Fibroblast of villous mesenchyme (primary cell): ENCODE measurements around the gene CAMK2D. TPM values are rescaled to one million over a fixed set of nuclear protein-coding genes. Genes with fewer than 3 reads are reported as not detected.

Experiments used
- DNase-seq: peaks from one replicate; pipeline ENCODE4 v3.0.0-alpha.2; 2010; ENCODE audit warnings: low read depth
- H3K4me3 ChIP-seq: 2 replicates; pipeline ENCODE4 v1.5.1; 2011; ENCODE audit warnings: low read depth, mild to moderate bottlenecking, low read length
- total RNA-seq: library from RNA; depleted of rRNA; stranded (reverse); fragments of >200 nt; gene quantifications from 2 replicates; pipeline ENCODE4 v1.2.3, GENCODE V29; 2012
- TF ChIP-seq, protein P1 (sequence below): IDR thresholded peaks from 2 replicates; pipeline ENCODE4 v1.5.1; 2012; ENCODE audit warnings: low read depth, mild to moderate bottlenecking, low read length; ENCODE audit not compliant: insufficient read depth

CAMK2D gene
- total RNA-seq, 1 donor: 161 TPM

DNA sequence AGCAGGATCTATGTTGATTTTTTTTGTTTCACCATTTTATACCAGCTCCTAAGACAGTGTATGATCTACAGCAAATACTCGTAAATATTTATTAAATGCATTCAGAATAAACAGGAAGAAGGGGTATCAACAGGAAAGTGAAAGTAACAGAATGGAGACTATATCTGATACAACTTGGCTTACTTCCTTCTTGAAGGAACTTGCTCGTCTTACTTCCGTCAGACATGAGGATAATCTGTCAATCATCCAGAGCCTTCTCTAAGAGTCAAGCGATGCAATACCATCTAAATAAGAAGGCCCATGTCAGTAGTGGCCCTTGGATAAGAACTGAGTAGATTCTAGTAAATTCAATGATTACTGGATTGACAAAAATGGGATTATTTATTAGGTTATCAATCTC, 84.2 kb downstream of the CAMK2D start:
- DNase-seq: no peak
- TF ChIP-seq, protein P1, sequence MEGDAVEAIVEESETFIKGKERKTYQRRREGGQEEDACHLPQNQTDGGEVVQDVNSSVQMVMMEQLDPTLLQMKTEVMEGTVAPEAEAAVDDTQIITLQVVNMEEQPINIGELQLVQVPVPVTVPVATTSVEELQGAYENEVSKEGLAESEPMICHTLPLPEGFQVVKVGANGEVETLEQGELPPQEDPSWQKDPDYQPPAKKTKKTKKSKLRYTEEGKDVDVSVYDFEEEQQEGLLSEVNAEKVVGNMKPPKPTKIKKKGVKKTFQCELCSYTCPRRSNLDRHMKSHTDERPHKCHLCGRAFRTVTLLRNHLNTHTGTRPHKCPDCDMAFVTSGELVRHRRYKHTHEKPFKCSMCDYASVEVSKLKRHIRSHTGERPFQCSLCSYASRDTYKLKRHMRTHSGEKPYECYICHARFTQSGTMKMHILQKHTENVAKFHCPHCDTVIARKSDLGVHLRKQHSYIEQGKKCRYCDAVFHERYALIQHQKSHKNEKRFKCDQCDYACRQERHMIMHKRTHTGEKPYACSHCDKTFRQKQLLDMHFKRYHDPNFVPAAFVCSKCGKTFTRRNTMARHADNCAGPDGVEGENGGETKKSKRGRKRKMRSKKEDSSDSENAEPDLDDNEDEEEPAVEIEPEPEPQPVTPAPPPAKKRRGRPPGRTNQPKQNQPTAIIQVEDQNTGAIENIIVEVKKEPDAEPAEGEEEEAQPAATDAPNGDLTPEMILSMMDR: no peak
- no peak overlapping the region for H3K4me3 ChIP-seq

DNA sequence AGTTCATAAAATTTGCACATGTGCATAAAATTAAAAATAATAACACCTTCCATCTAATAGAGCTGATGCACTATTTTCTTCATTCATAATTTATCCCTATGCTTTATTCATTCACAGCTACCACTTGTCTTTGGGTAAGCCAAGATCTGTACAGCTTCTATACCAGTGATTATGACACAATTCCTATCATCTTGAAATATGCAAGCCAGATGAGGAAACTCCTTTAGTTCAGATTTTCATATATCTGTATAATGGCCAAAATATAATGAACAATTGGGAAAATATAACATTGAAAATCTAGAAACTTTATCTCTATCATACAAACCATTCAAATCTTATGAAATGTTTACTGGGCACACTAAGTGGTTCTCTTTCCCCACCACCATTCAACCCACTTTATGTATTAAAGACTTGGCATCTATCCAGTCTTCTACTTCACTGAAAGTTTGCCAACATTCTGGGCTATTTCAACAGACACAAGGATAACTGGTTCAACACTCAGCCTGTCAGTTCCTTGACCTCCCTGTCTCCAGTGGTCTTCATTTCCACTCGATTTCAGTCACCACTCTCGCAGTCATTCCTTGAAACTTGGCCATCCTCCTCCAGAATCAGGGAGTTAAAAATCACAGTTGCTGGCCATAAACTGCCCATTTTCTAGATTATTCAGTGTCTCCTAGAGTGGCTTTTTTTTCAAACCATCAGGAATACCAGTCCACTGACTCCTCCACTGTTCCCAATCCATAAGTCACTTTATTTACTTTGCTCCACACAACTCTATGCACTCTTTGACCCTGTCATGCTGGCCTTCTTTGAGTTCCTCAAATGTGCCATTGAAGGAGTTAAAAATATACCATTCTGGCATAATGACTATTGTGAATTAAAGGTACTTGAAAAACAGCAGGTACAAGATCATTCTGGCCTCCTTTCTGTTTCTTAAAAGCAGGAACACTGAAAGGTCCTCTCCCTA, 85.5 kb downstream of the CAMK2D start:
- TF ChIP-seq, protein P1: no peak
- DNase-seq: peak; percentile 36
- H3K4me3 ChIP-seq: no peak overlapping the region

DNA sequence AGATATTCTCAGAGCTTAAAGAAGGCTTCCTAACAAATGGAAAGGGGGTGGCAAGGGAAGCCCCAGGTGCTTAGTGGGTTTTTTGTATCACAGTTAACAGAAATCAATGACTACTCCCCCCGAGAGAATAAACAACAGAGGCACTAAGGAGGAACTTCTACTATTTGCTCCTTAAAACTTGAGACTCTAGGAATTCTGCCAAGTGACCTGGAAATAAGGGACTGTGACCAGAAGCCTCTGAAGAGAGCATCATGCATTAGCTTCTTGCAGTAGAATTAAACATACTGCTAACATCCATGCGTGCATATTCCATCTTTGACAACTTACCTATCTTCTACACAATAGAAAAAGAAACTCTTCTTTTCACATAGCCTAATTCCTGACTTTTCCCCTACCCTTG, 86.8 kb downstream of the CAMK2D start:
- no peak for DNase-seq
- TF ChIP-seq, protein P1: no peak
- no peak overlapping the region for H3K4me3 ChIP-seq

DNA sequence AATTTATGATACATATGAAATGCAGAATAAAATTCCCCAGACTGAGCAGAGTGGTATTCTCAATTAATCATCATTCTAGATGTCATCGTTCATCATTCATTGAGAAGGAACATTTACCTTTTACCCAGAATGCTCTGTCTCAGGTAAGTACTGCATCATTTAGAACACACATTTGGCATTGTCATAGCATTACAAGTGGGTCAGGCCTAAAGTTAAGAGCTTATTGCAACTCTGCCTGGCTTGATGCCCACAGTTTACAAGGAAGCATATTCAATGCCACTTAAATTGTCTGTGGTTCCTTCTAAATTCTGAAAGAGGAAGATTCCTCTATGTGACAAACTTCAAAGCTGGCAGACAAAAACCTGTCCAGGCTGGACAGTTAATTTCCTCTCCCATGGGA, 87.3 kb downstream of the CAMK2D start:
- no peak overlapping the region for H3K4me3 ChIP-seq
- DNase-seq: no peak
- TF ChIP-seq, protein P1: no peak

DNA sequence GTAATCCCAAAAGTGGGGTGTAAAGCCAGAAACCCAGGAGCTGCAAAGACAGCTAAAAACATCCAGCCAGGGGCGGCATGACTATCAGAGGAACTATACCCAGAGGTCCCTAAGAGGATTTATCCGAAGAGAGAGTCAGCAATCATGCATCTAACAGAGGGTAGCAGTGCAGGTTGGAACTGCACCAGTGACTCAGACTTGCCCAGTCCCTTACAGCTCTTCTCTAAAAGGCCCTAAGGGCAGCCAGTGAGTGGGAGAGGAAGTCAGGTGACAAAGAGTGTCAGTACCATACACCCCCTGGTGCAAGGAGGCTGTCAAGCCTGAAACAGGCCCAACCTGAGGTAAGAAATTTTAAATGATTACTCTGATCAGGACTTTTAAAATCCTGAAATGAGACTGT, 88.1 kb downstream of the CAMK2D start:
- no peak for DNase-seq
- TF ChIP-seq, protein P1: no peak
- no peak overlapping the region for H3K4me3 ChIP-seq

DNA sequence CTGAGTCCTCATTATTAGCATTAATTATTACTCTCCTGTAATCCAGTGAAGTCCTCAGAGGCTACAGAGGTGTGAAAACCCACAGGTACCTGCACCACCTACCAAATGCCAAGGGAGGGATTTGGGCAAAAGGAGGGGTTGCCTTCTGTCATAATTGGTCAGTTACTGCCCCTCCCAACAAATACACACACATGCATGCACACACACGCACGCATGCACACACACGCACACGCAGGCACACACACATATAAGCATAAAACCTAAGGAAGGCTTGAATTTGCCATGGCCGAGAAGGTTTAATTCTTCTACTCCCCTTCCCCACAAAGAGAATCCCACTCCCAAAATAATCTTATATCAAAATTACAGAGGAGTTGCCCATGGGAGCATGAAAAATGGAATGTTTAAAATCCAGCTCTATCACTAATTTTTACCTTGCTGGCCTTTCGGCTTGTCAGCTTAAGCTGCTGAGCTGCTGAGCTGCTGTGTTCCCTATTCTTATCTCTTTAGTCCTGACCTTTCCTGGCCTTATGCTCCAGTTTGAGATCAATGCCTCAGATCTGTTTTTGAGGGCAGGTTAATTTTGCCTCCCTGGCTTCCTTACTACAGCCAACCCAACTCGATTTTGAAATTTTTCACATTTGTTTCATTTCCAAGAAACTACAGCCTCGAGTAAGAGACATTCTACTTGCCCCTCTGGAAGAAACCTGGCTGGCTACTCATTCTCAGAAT, 95.0 kb downstream of the CAMK2D start:
- no peak for DNase-seq
- TF ChIP-seq, protein P1: no peak
- H3K4me3 ChIP-seq: no peak overlapping the region
